Panc1 (cell line): Measurements from ENCODE around the gene MMP26. TPM values are rescaled to one million over a fixed set of nuclear protein-coding genes. Genes with fewer than 3 reads are reported as not detected.

Experiments used
- ATAC-seq: fragments of 200-7000 bp; cut with Tn5 transposase; 2 replicates; pipeline ENCODE4 v1.9.1; 2020; ENCODE audit warnings: mild to moderate bottlenecking, moderate library complexity
- BruUV-seq: library from RNA; stranded (reverse); fragments of 400-500 nt; replicated peaks from 2 replicates; lab custom pipeline; 2021; lab: Mats Ljungman, UMichigan
- CTCF ChIA-PET: fragments of 300-600 bp; sonication (Branson Sonifier 250); formaldehyde crosslinking; loops from one replicate; lab custom pipeline; 2022; ENCODE audit warnings: antibody characterized with exemption; lab: Charles Lee
- POLR2A ChIA-PET: fragments of 300-600 bp; sonication (Branson Sonifier 250); formaldehyde crosslinking; loops from one replicate; lab custom pipeline; 2022; ENCODE audit warnings: antibody characterized with exemption; lab: Charles Lee
- DNase-seq: peaks from one replicate; pipeline ENCODE4 v3.0.0-alpha.2; 2010; ENCODE audit warnings: low read depth, low spot score
- H3K27ac ChIP-seq: 2 replicates; pipeline ENCODE4 v1.5.1; 2011; ENCODE audit warnings: mild to moderate bottlenecking, low read length, inconsistent platforms
- H3K27me3 ChIP-seq: fragments of 200-500 bp; sonication (Bioruptor generic); 2 replicates; pipeline ENCODE4 v1.6.0; 2014; ENCODE audit warnings: low read length, inconsistent platforms; ENCODE audit not compliant: control insufficient read depth, insufficient read depth
- H3K36me3 ChIP-seq: fragments of 200-500 bp; sonication (Bioruptor generic); 2 replicates; pipeline ENCODE4 v1.5.1; 2014; ENCODE audit warnings: inconsistent platforms, mild to moderate bottlenecking, low read length, moderate library complexity; ENCODE audit not compliant: control insufficient read depth, insufficient read depth
- H3K4me1 ChIP-seq: 2 replicates; pipeline ENCODE4 v1.5.1; 2011; ENCODE audit warnings: inconsistent platforms, mild to moderate bottlenecking, low read length, moderate library complexity; ENCODE audit not compliant: control insufficient read depth, insufficient read depth
- H3K4me3 ChIP-seq, 2 experiments: 2 replicates each; pipeline ENCODE4 v1.5.1; 2011 to 2012; ENCODE audit warnings: low read depth in 2 of 2, low read length in 2 of 2, mild to moderate bottlenecking in 2 of 2, inconsistent platforms in 1 of 2, moderate library complexity in 1 of 2
- H3K9me3 ChIP-seq: fragments of 200-500 bp; sonication (Bioruptor generic); 2 replicates; pipeline ENCODE4 v1.5.1; 2014; ENCODE audit warnings: low read depth, mild to moderate bottlenecking, inconsistent platforms, low read length, moderate library complexity; ENCODE audit not compliant: control insufficient read depth, insufficient read depth
- CTCF ChIP-seq: fragments of 450-650 bp; IDR thresholded peaks from 2 replicates; pipeline ENCODE4 v1.5.1; 2017; ENCODE audit warnings: mild to moderate bottlenecking
- POLR2AphosphoS5 ChIP-seq: IDR thresholded peaks from 2 replicates; pipeline ENCODE4 v1.6.1; 2012; ENCODE audit warnings: mild to moderate bottlenecking, low read depth, low read length, moderate library complexity
- REST ChIP-seq, 2 experiments: IDR thresholded peaks; 2 replicates each; pipeline ENCODE4 v1.6.1; 2011 to 2012; ENCODE audit warnings: low read depth in 2 of 2, control low read depth in 1 of 2, low read length in 1 of 2, mild to moderate bottlenecking in 1 of 2, moderate library complexity in 1 of 2; ENCODE audit not compliant: insufficient read depth in 1 of 2
- SIN3A ChIP-seq: IDR thresholded peaks from 2 replicates; pipeline ENCODE4 v1.6.1; 2012; ENCODE audit warnings: low read depth, mild to moderate bottlenecking, low read length, moderate library complexity, borderline replicate concordance; ENCODE audit not compliant: insufficient read depth
- TCF7L2 ChIP-seq: IDR thresholded peaks from 2 replicates; pipeline ENCODE4 v1.6.1; 2011; ENCODE audit warnings: mild to moderate bottlenecking, low read depth, low read length, inconsistent platforms
- in situ Hi-C: cut with HindIII; loops from 2 replicates; pipeline ENCODE4 v1.10.0; 2016; ENCODE audit warnings: low sequenced_read_pairs, low pct_unique_long_range_greater_than_20kb
- intact Hi-C: fragments of 100-400 bp; cut with micrococcal nuclease; formaldehyde crosslinking; loops from one replicate; pipeline ENCODE4 v1.10.0; 2022; ENCODE audit not compliant: unreplicated experiment
- total RNA-seq: library from RNA; stranded (reverse); gene quantifications from one replicate; pipeline ENCODE4 v1.2.1, GENCODE V29; 2021; ENCODE audit not compliant: unreplicated experiment

Gene MMP26
- total RNA-seq, 1 experiment from 2014 or later, result not detected

- no peak for DNase-seq
- peaks cover 13% of the 10 kb centered on the region; the same call in 1 of the 2 replicates for H3K27me3 ChIP-seq
- no TSS peak for BruUV-seq
- TF ChIP-seq SIN3A (no peak), TCF7L2 (no peak), CTCF (no peak), REST (IDR thresholded peaks at IDR 0.05; ENCODE audit: insufficient read depth in 1 of 2, low read depth in 2 of 2, low read length in 1 of 2) (no peak), POLR2AphosphoS5 (no peak)
- no peak overlapping the region for H3K27ac ChIP-seq
- intact Hi-C loops, result no loop called here
- CTCF ChIA-PET, result no interaction called here
- H3K4me1 ChIP-seq, result no peaks in the 10 kb centered on the region
- in situ Hi-C loops, result no loop called here
- POLR2A ChIA-PET, result no interaction called here
- no peaks in the 10 kb centered on the region for H3K36me3 ChIP-seq
- ATAC-seq, result no peak
- H3K9me3 ChIP-seq, result no peaks in the 10 kb centered on the region
- no peak overlapping the region for H3K4me3 ChIP-seq
Observed at GRCh38 chr11:4664786-4665185, 39.8 kb upstream of the MMP26 start.

DNA sequence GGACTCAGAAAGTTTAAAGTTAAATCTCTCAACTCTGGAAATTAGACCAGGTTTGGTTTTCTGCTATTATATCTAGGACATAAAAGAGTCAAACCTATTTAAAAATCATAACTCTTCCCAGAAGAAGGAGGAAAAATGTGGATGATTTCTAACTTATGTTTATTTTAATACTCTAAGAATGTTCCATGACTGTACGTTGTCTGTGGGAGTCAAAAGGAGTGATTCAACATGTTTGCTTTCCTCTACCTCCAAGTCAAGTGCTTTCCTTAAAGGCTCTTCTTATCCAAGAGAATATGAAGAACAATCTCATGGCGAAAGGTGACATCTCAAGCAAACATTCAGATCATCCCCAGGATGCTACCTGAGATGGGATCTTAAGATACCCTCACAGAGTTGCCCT lies 39.2 kb upstream of the MMP26 start:
- DNase-seq, result no peak
- no peak for TF ChIP-seq TCF7L2
- no peak for TF ChIP-seq REST (IDR thresholded peaks at IDR 0.05; ENCODE audit: insufficient read depth in 1 of 2, low read depth in 2 of 2, low read length in 1 of 2)
- no peak for TF ChIP-seq CTCF
- no peak for TF ChIP-seq POLR2AphosphoS5
- TF ChIP-seq SIN3A, result no peak
- no TSS peak for BruUV-seq
- no peak overlapping the region for H3K4me3 ChIP-seq
- intact Hi-C loops, result no loop called here
- no peaks in the 10 kb centered on the region for H3K4me1 ChIP-seq
- no peak overlapping the region for H3K27ac ChIP-seq
- no peaks in the 10 kb centered on the region for H3K9me3 ChIP-seq
- H3K36me3 ChIP-seq, result no peaks in the 10 kb centered on the region
- no peak for ATAC-seq
- H3K27me3 ChIP-seq, result peaks cover 16% of the 10 kb centered on the region
- in situ Hi-C loops, result no loop called here
- ChIA-PET CTCF (no interaction called here), POLR2A (no interaction called here)
